Right forelimb (tissue), 1 donor: ENCODE results near the gene SHTN1.

Experiments
- DNase-seq: peaks from one replicate; pipeline ENCODE4 v3.0.0-alpha.2; 2018

The SHTN1 gene

GRCh38 chr10:116913695-116914094, 91.3 kb downstream of the SHTN1 start:
- DNase-seq: no peak

GRCh38 chr10:116912162-116912561, 92.8 kb downstream of the SHTN1 start:
- DNase-seq: no peak

- DNase-seq: no peak
These were observed 94.1 kb downstream of the SHTN1 start for GRCh38 chr10:116910910-116911309.

- DNase-seq: no peak
These were observed 95.7 kb downstream of the SHTN1 start for GRCh38 chr10:116909307-116909706.

- no peak for DNase-seq
These were observed 97.6 kb downstream of the SHTN1 start for GRCh38 chr10:116907245-116907987.

GRCh38 chr10:116905845-116906210, 99.2 kb downstream of the SHTN1 start:
- no peak for DNase-seq

- DNase-seq: no peak
These were observed 105.4 kb downstream of the SHTN1 start for GRCh38 chr10:116899626-116900025.

GRCh38 chr10:116893686-116894037, 111.3 kb downstream of the SHTN1 start:
- DNase-seq: no peak

- no peak for DNase-seq
These were observed 111.9 kb downstream of the SHTN1 start for GRCh38 chr10:116892907-116893685.

- peak; percentile 81 for DNase-seq
These were observed 113.8 kb downstream of the SHTN1 start for GRCh38 chr10:116891208-116891607.

GRCh38 chr10:116889066-116889465, 115.9 kb downstream of the SHTN1 start:
- no peak for DNase-seq

- no peak for DNase-seq
These were observed 116.5 kb downstream of the SHTN1 start for GRCh38 chr10:116888380-116889055.

- no peak for DNase-seq
These were observed 118.2 kb downstream of the SHTN1 start for GRCh38 chr10:116886772-116887171.

- no peak for DNase-seq
These were observed 122.3 kb downstream of the SHTN1 start for GRCh38 chr10:116882639-116883038.

- no peak for DNase-seq
These were observed 124.1 kb downstream of the SHTN1 start for GRCh38 chr10:116880716-116881482.

GRCh38 chr10:116879817-116880216, 125.2 kb downstream of the SHTN1 start:
- no peak for DNase-seq

GRCh38 chr10:116878123-116878522, 126.9 kb downstream of the SHTN1 start:
- DNase-seq: no peak

- no peak for DNase-seq
These were observed 127.6 kb downstream of the SHTN1 start for GRCh38 chr10:116877391-116877790.

GRCh38 chr10:116875897-116876296, 129.1 kb downstream of the SHTN1 start:
- DNase-seq: no peak

GRCh38 chr10:116873134-116873533, 131.9 kb downstream of the SHTN1 start:
- DNase-seq: no peak

- DNase-seq: no peak
These were observed 134.0 kb downstream of the SHTN1 start for GRCh38 chr10:116870949-116871348.

GRCh38 chr10:116868722-116869121, 136.3 kb downstream of the SHTN1 start:
- no peak for DNase-seq

- no peak for DNase-seq
These were observed 136.8 kb downstream of the SHTN1 start for GRCh38 chr10:116868198-116868676.
